HepG2 (cell line): ENCODE measurements around the gene ST8SIA3.

Experiments
- CEBPB ChIP-seq: IDR thresholded peaks from 2 replicates; pipeline ENCODE4 v1.6.1; 2011; ENCODE audit warnings: low read depth, low read length, improper control_type of control experiment, borderline replicate concordance
- CHD2 ChIP-seq: IDR thresholded peaks from 2 replicates; pipeline ENCODE4 v1.6.1; 2011; ENCODE audit warnings: low read depth, low read length, improper control_type of control experiment
- NFE2L2 ChIP-seq: fragments of 150-350 bp; IDR thresholded peaks from 2 replicates; pipeline ENCODE4 v1.6.1; 2014; ENCODE audit warnings: low read length
- RAD21 ChIP-seq: fragments of 450-650 bp; formaldehyde crosslinking; IDR thresholded peaks from 2 replicates; pipeline ENCODE4 v1.5.0; 2020; ENCODE audit warnings: mild to moderate bottlenecking
- ZNF296 ChIP-seq: sonication (generic); formaldehyde crosslinking; conservative IDR thresholded peaks from 2 replicates; pipeline ENCODE4 v1.5.0; 2020; ENCODE audit warnings: mild to moderate bottlenecking, missing genetic modification reagents
- ZNF3 ChIP-seq: IDR thresholded peaks from 2 replicates; pipeline ENCODE4 v1.7.0; 2017; ENCODE audit warnings: inconsistent platforms
- TF ChIP-seq, protein P1 (sequence below): sonication (generic); formaldehyde crosslinking; IDR thresholded peaks from 2 replicates; pipeline ENCODE4 v1.5.0; 2020; ENCODE audit warnings: mild to moderate bottlenecking, missing genetic modification reagents, moderate library complexity

DNA sequence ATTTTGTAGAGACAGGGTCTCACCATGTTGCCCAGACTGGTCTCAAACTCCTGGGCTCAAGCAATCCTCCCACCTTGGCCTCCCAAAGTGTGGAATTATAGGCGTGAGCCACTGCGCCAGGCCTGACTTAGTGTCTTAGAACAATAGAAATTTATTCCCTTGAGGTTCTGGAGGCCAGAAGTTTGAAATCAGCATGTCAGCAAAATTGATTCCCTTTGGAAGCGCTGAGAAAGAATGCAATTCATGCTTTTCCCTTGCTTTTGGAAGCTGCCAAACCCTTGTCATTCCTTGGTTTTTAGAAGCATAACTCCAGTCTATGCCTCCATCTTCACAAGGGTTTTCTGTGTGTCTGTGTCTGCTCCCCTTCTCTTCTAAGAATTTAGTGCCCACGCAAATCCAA lies 20.7 kb downstream of the ST8SIA3 start:
- TF ChIP-seq RAD21 (no peak), NFE2L2 (no peak), ZNF3 (CRISPR knock-in tag) (no peak), CHD2 (no peak), ZNF296 (no peak), CEBPB (no peak)
- TF ChIP-seq, protein P1, sequence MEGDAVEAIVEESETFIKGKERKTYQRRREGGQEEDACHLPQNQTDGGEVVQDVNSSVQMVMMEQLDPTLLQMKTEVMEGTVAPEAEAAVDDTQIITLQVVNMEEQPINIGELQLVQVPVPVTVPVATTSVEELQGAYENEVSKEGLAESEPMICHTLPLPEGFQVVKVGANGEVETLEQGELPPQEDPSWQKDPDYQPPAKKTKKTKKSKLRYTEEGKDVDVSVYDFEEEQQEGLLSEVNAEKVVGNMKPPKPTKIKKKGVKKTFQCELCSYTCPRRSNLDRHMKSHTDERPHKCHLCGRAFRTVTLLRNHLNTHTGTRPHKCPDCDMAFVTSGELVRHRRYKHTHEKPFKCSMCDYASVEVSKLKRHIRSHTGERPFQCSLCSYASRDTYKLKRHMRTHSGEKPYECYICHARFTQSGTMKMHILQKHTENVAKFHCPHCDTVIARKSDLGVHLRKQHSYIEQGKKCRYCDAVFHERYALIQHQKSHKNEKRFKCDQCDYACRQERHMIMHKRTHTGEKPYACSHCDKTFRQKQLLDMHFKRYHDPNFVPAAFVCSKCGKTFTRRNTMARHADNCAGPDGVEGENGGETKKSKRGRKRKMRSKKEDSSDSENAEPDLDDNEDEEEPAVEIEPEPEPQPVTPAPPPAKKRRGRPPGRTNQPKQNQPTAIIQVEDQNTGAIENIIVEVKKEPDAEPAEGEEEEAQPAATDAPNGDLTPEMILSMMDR (CRISPR knock-in tag) = no peak
